ENCODE data around the gene ENDOD1. TPM values are rescaled to one million over a fixed set of nuclear protein-coding genes. Genes with fewer than 3 reads are reported as not detected.

ENDOD1 gene
- total RNA-seq, 1 donor from 2014 or later: 29.3 TPM

- DNase-seq (ENCODE audit: low read depth, low spot score): no peak
Measured at GRCh38 chr11:95142431-95142830, 52.8 kb downstream of the ENDOD1 start.

- no peak for DNase-seq (ENCODE audit: low read depth, low spot score)
Measured at GRCh38 chr11:95143106-95143681, 53.5 kb downstream of the ENDOD1 start.

- DNase-seq (ENCODE audit: low read depth, low spot score): no peak
Measured at GRCh38 chr11:95144313-95145235, 54.9 kb downstream of the ENDOD1 start.

GRCh38 chr11:95145430-95146060 lies 55.9 kb downstream of the ENDOD1 start:
- DNase-seq (ENCODE audit: low read depth, low spot score): no peak

GRCh38 chr11:95147364-95147905 lies 57.8 kb downstream of the ENDOD1 start:
- peak; percentile 72 for DNase-seq (ENCODE audit: low read depth, low spot score)

GRCh38 chr11:95148406-95148805 lies 58.8 kb downstream of the ENDOD1 start:
- no peak for DNase-seq (ENCODE audit: low read depth, low spot score)

- DNase-seq (ENCODE audit: low read depth, low spot score): no peak
Measured at GRCh38 chr11:95148938-95149337, 59.3 kb downstream of the ENDOD1 start.

GRCh38 chr11:95149651-95150364 lies 60.2 kb downstream of the ENDOD1 start:
- no peak for DNase-seq (ENCODE audit: low read depth, low spot score)

- DNase-seq (ENCODE audit: low read depth, low spot score): peak; percentile 61
Measured at GRCh38 chr11:95150956-95151684, 61.5 kb downstream of the ENDOD1 start.

GRCh38 chr11:95152876-95153856 lies 63.5 kb downstream of the ENDOD1 start:
- DNase-seq (ENCODE audit: low read depth, low spot score): no peak

- DNase-seq (ENCODE audit: low read depth, low spot score): no peak
Measured at GRCh38 chr11:95153857-95154246, 64.2 kb downstream of the ENDOD1 start.

- DNase-seq (ENCODE audit: low read depth, low spot score): no peak
Measured at GRCh38 chr11:95154514-95154913, 64.9 kb downstream of the ENDOD1 start.

GRCh38 chr11:95155385-95155784 lies 65.7 kb downstream of the ENDOD1 start:
- DNase-seq (ENCODE audit: low read depth, low spot score): no peak

- DNase-seq (ENCODE audit: low read depth, low spot score): no peak
Measured at GRCh38 chr11:95156133-95156721, 66.6 kb downstream of the ENDOD1 start.

GRCh38 chr11:95156916-95157541 lies 67.4 kb downstream of the ENDOD1 start:
- no peak for DNase-seq (ENCODE audit: low read depth, low spot score)

GRCh38 chr11:95157824-95158223 lies 68.2 kb downstream of the ENDOD1 start:
- no peak for DNase-seq (ENCODE audit: low read depth, low spot score)

- no peak for DNase-seq (ENCODE audit: low read depth, low spot score)
Measured at GRCh38 chr11:95161248-95161647, 71.6 kb downstream of the ENDOD1 start.

- DNase-seq (ENCODE audit: low read depth, low spot score): no peak
Measured at GRCh38 chr11:95163106-95163505, 73.5 kb downstream of the ENDOD1 start.

- no peak for DNase-seq (ENCODE audit: low read depth, low spot score)
Measured at GRCh38 chr11:95165638-95166037, 76.0 kb downstream of the ENDOD1 start.
